Ovary (tissue), 3 donors: ENCODE results near the gene TENM3.

Experiments
- CTCF ChIP-seq, 3 donors: fragments of 450-650 bp in 2 of 3; fragments of 200-600 bp in 1 of 3; IDR thresholded peaks; one replicate each; pipeline versions ENCODE4 v1.5.1 to v1.8.0; 2016 to 2022; ENCODE audit warnings: antibody characterized with exemption in 3 of 3, mild to moderate bottlenecking in 1 of 3
- POLR2A ChIP-seq: fragments of 450-650 bp; IDR thresholded peaks from one replicate; pipeline ENCODE4 v1.6.1; 2017; ENCODE audit warnings: antibody characterized with exemption, mild to moderate bottlenecking, moderate library complexity
- donor health status: DM: no; HTN: no; CAD: no.

DNA sequence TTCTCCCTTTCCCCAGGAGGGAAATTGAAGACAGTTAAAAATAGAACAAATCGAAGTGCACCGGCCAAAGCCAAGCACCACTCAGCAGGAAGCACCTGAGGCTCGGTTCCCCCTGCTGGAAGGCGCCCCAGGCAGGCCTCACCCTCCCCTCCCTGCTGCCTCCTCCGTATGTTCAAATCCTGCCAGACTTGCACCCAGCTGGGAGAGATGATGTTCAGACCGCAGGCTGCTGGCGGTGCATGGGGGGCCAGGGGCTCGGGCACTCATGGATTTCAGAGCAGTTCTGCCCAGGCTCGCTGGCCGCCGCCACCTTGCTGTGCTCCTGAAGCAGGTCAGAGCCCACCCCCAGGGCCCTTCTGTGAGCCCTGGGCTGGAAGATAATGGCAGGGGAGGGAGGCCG, 582.6 kb downstream of the TENM3 start:
- TF ChIP-seq CTCF (IDR thresholded peaks at IDR 0.05): no peak
- no peak for TF ChIP-seq POLR2A
